ENCODE results near the gene HEPACAM.

The HEPACAM gene

DNA sequence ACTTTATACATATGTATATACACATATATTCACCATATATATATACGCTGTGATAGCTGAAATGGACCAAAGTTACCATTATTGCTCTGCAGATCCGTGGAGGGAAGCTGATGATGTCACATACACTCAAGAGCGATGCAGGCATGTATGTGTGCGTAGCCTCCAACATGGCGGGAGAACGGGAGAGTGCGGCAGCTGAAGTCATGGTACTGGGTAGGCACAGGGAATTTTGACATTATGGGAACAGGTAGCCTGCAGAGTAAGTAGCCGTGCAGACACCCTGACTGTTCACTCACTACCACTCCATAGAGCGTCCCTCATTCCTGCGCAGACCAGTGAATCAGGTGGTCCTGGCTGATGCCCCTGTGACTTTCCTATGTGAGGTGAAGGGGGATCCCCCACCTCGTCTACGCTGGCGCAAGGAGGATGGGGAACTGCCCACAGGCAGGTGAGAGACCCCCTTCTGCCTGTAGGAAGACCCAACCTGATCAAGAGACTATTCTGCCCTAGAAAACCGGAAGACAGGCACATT is 65.9 kb downstream of the HEPACAM start:
- DNase-seq = no peak
- no peak overlapping the region for H3K4me3 Mint-ChIP-seq
- no peaks in the 10 kb centered on the region for H3K36me3 Mint-ChIP-seq
- peaks cover 31% of the 10 kb centered on the region for H3K4me1 Mint-ChIP-seq
- H3K27ac Mint-ChIP-seq = no peak overlapping the region
- CTCF ChIA-PET = interaction anchor here (1.0 to 1.8 kb wide), 3 partner anchors 12 to 32 kb away, joined by 3 to 7 read pairs (median 3); no protein-coding TSS in a partner anchor
- peaks cover 100% of the 10 kb centered on the region for H3K27me3 Mint-ChIP-seq
- H3K9me3 Mint-ChIP-seq = no peaks in the 10 kb centered on the region

DNA sequence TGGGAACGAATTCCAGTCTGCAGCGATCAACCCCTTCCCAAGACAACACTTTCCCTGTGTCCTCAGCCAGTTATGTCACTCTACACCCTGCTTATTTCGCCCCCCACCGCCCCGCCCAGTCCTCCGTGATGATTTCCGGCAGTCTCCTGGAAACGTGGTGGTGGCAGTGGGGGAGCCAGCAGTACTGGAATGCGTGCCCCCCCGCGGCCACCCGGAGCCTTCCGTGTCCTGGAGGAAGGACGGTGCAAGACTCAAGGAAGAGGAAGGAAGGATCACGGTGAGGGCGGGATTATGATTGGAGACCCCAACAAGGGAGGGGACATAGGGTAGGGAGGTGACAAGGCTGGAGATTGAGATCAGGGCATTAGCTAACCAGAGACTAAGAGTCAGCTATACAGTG is 66.5 kb downstream of the HEPACAM start:
- DNase-seq = no peak
- Mint-ChIP-seq H3K36me3 (no peaks in the 10 kb centered on the region), H3K9me3 (no peaks in the 10 kb centered on the region), H3K27me3 (peaks cover 100% of the 10 kb centered on the region), H3K4me1 (peaks cover 32% of the 10 kb centered on the region), H3K4me3 (no peak overlapping the region), H3K27ac (no peak overlapping the region)
- CTCF ChIA-PET = interaction anchor here (1.0 to 1.8 kb wide), 3 partner anchors 12 to 31 kb away, joined by 3 to 7 read pairs (median 3); no protein-coding TSS in a partner anchor

Measured in activated naive CD4-positive, alpha-beta T cell treated with anti-CD3 and anti-CD28 coated beads, Interleukin-2, amount 10 ng/mL, durations not matched to agents 7 days and 5 days (primary cell).